Spleen (tissue), 13 donors: ENCODE results near the gene MAGEA2. TPM values are rescaled to one million over a fixed set of nuclear protein-coding genes. Genes with fewer than 3 reads are reported as not detected.
"Not testable (repeated sequence)": the region's sequence is repeated elsewhere in the genome, so short reads cannot be mapped to it uniquely, and the experiment has no call there.

Source experiments
- DNase-seq: peaks from one replicate; pipeline ENCODE4 v3.0.0-alpha.2; 2020
- H3K27ac ChIP-seq, 8 donors: fragments of 200-600 bp; sonication (generic) in 7 of 8; 1 replicate in 4 of 8; 2 replicates in 4 of 8; pipeline versions ENCODE4 v1.5.0 to v1.8.0; 2016 to 2021; ENCODE audit warnings: inconsistent platforms in 4 of 8, mild to moderate bottlenecking in 4 of 8, moderate library complexity in 1 of 8
- H3K27me3 ChIP-seq, 7 donors: fragments of 200-600 bp; sonication (generic) in 6 of 7; replicated peaks in 1 of 7; 1 replicate in 4 of 7; 2 replicates in 3 of 7; pipeline versions ENCODE4 v1.5.0 to v1.8.0; 2016 to 2021; ENCODE audit warnings: inconsistent platforms in 3 of 7, mild to moderate bottlenecking in 1 of 7
- H3K36me3 ChIP-seq, 6 donors: fragments of 200-600 bp; sonication (generic) in 5 of 6; 1 replicate in 4 of 6; 2 replicates in 2 of 6; pipeline versions ENCODE4 v1.5.0 to v1.8.0; 2016 to 2021; ENCODE audit warnings: inconsistent platforms in 2 of 6
- H3K4me1 ChIP-seq, 6 donors: fragments of 200-600 bp; sonication (generic) in 5 of 6; 1 replicate in 3 of 6; 2 replicates in 3 of 6; pipeline versions ENCODE4 v1.5.0 to v1.8.0; 2016 to 2021; ENCODE audit warnings: inconsistent platforms in 3 of 6
- H3K4me3 ChIP-seq, 8 donors: fragments of 200-600 bp; sonication (generic) in 7 of 8; 1 replicate in 4 of 8; 2 replicates in 4 of 8; pipeline versions ENCODE4 v1.5.0 to v1.8.0; 2016 to 2021; ENCODE audit warnings: inconsistent platforms in 4 of 8, mild to moderate bottlenecking in 4 of 8, moderate library complexity in 2 of 8
- H3K9me3 ChIP-seq, 8 donors: fragments of 200-600 bp; sonication (generic) in 7 of 8; 1 replicate in 4 of 8; 2 replicates in 4 of 8; pipeline versions ENCODE4 v1.5.0 to v1.8.0; 2016 to 2021; ENCODE audit warnings: inconsistent platforms in 4 of 8
- POLR2A ChIP-seq, 3 donors: fragments of 450-650 bp; IDR thresholded peaks; one replicate each; pipeline ENCODE4 v1.5.1; 2017; ENCODE audit warnings: antibody characterized with exemption in 3 of 3, mild to moderate bottlenecking in 1 of 3
- POLR2AphosphoS5 ChIP-seq, 3 donors: sonication (generic); formaldehyde crosslinking; IDR thresholded peaks; one replicate each; pipeline ENCODE4 v1.5.1; 2017; ENCODE audit warnings: antibody characterized with exemption in 3 of 3
- WGBS, 5 donors: extraction: QIAGEN DNeasy Blood & Tissue Kit in 3 of 5; methylation state at CpG; one replicate each; pipeline versions ENCODE4 v1.1.5 to v1.1.7; 2013 to 2018; 5-methylcytosine and 5-hydroxymethylcytosine counted together
- intact Hi-C: fragments of 100-400 bp; cut with DNase I; formaldehyde crosslinking; loops from one replicate; pipeline ENCODE4 v1.15.0; 2023; ENCODE audit warnings: low total_unique reads
- long read RNA-seq, 2 donors: transcript quantifications; one replicate each; lab custom pipeline, GENCODE V29; 2026
- polyA plus RNA-seq, 3 donors: library from polyadenylated mRNA; stranded (reverse); fragments of 200-250 nt; gene quantifications; one replicate each; pipeline ENCODE4 v1.2.1, GENCODE V29; 2013
- total RNA-seq, 7 donors: library from RNA; depleted of rRNA in 3 of 7; stranded (reverse); fragments of >200 nt in 3 of 7; fragmentation: NEBNext Ultra II Directional in 4 of 7; extraction: Animal tissue kit (Norgen Biotek cat#: 25700) in 4 of 7; gene quantifications; one replicate each; pipeline versions ENCODE4 v1.1.0 to v1.2.1, GENCODE V29; 2016 to 2021
- TF ChIP-seq, protein P1 (sequence below), 11 experiments: fragments of 200-600 bp in 7 of 11; fragments of 450-650 bp in 4 of 11; sonication (generic) in 4 of 11; IDR thresholded peaks in 8 of 11; conservative IDR thresholded peaks in 3 of 11; 1 replicate in 7 of 11; 2 replicates in 4 of 11; pipeline versions ENCODE4 v1.4.0 to v1.8.0; 2016 to 2021; ENCODE audit warnings: antibody characterized with exemption in 11 of 11, inconsistent platforms in 4 of 11, mild to moderate bottlenecking in 1 of 11
- donor health status: healthy with polysubstance abuse.
- donor health status: DM: no; HTN: no; CAD: no; lungs with moderate emphysema.
- donor health status: DM: no; HTN: no; CAD: no.
- donor health status: Bipolar disorder and iron deficiency.
- donor health status: healthy.
- donor health status: DM: no; HTN: no; CAD: no.
- donor health status: DM: yes; HTN: yes; CAD: no.

The MAGEA2 gene, protein sequence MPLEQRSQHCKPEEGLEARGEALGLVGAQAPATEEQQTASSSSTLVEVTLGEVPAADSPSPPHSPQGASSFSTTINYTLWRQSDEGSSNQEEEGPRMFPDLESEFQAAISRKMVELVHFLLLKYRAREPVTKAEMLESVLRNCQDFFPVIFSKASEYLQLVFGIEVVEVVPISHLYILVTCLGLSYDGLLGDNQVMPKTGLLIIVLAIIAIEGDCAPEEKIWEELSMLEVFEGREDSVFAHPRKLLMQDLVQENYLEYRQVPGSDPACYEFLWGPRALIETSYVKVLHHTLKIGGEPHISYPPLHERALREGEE
- not detected for total RNA-seq
- polyA plus RNA-seq = not detected
- long read RNA-seq, donor 1 = 0 reads
- long read RNA-seq, donor 2 = 0 reads

GRCh38 chrX:152753686-152754650 is at the start of gene MAGEA2:
Gene MAGEA2 (minus strand): TSS chrX:152753842. CDS start chrX:152751363, 2,479 bp downstream.
- no CpG with 5 or more reads among the region's 35 CpGs for WGBS, 5 donors
- H3K4me1 ChIP-seq, intact Hi-C loops, DNase-seq, H3K9me3 ChIP-seq, H3K27ac ChIP-seq, H3K36me3 ChIP-seq, H3K4me3 ChIP-seq, H3K27me3 ChIP-seq: not testable (repeated sequence)

- Histone ChIP-seq H3K4me1 (no peaks in the 10 kb centered on the region), H3K36me3 (no peaks in the 10 kb centered on the region), H3K9me3 (no peaks in the 10 kb centered on the region), H3K27me3 (peaks cover 0 to 13% (median 0%) of the 10 kb centered on the region in 7 donors), H3K27ac (no peak overlapping the region), H3K4me3 (no peak overlapping the region)
- 64 to 100% (median 82%) methylated on average over 1 of the region's 1 CpG for WGBS, 5 donors
- TF ChIP-seq, protein P1, sequence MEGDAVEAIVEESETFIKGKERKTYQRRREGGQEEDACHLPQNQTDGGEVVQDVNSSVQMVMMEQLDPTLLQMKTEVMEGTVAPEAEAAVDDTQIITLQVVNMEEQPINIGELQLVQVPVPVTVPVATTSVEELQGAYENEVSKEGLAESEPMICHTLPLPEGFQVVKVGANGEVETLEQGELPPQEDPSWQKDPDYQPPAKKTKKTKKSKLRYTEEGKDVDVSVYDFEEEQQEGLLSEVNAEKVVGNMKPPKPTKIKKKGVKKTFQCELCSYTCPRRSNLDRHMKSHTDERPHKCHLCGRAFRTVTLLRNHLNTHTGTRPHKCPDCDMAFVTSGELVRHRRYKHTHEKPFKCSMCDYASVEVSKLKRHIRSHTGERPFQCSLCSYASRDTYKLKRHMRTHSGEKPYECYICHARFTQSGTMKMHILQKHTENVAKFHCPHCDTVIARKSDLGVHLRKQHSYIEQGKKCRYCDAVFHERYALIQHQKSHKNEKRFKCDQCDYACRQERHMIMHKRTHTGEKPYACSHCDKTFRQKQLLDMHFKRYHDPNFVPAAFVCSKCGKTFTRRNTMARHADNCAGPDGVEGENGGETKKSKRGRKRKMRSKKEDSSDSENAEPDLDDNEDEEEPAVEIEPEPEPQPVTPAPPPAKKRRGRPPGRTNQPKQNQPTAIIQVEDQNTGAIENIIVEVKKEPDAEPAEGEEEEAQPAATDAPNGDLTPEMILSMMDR (IDR thresholded peaks at IDR 0.05 in 8 of 11, conservative IDR thresholded peaks at IDR 0.05 in 3 of 11) = no peak
- TF ChIP-seq POLR2A (IDR thresholded peaks at IDR 0.05) = no peak
- no peak for TF ChIP-seq POLR2AphosphoS5 (IDR thresholded peaks at IDR 0.05)
- intact Hi-C loops = no loop called here
- DNase-seq = no peak
Observed at GRCh38 chrX:152798945-152799344, 45.3 kb upstream of the MAGEA2 start.

- DNase-seq, H3K9me3 ChIP-seq, H3K36me3 ChIP-seq, H3K4me3 ChIP-seq, H3K27ac ChIP-seq, H3K27me3 ChIP-seq, intact Hi-C loops, H3K4me1 ChIP-seq: not testable (repeated sequence)
- WGBS, 5 donors = no CpG with 5 or more reads among the region's 3 CpGs
Observed at GRCh38 chrX:152787062-152787461, 33.4 kb upstream of the MAGEA2 start.

DNA sequence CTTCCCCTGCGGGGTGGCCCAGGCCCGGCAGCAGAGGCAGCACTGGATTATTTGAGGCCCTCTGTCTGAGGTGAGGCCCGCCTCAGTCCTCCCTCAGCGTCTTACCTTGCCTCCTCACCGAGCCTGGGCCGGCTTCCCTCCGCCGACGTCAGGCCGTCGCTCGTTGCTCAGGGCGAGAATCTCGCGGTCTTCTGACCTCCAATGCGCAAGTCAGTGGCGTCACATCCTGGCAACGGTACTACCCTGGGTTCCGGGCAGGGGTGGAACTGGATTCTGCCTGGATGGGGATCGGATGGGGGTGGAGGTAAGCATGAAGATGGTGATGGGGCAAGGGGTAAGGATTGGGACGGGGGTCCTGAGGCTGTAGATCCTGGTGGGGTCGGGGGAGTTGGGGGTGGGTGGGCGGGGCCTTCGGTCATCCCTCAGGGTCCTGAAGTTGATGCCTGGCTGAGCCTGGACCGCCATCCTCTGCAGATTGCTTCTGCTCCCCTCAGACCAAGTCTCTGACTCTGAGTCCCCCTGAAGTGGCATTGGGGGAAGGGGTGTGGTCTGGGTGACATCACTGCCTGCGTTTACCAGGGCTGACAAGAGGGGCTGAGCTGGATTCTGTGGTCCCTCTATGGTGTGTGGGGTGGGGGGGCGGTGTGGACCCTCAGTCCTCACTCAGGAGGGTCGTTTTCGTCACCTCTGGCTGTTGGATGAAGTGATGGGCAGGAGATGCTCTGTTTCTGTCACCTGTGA is 16.1 kb upstream of the MAGEA2 start, which contains the start of gene MAGEA6:
Gene MAGEA6, minus strand, starts transcription at position 141 of the 741 bp plus-strand sequence. CDS start 2,039 bp downstream, outside the sequence.
- 82% methylated on average over 3 of the region's 29 CpGs; no CpG with 5 or more reads in 4 of the 5 donors for WGBS, 5 donors
- H3K36me3 ChIP-seq, H3K27me3 ChIP-seq, DNase-seq, H3K9me3 ChIP-seq, H3K27ac ChIP-seq, intact Hi-C loops, H3K4me3 ChIP-seq, H3K4me1 ChIP-seq: not testable (repeated sequence)

DNA sequence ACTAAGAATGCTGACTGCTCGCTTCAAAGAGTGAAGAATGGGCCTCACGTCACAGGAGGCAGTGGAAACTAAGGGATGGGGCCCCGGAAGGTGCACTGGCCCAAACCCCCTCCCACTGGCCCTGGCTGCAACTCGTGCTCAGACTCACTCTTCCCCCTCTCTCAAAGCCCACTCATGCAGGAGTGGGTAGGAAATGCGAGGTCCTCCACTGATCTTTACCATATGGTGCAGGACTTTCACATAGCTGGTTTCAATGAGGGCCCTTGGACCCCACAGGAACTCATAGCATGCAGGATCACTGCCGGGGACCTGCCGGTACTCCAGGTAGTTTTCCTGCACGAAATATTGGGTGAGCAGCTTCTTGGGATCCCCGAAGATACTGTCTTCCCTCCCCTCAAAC is 12.9 kb upstream of the MAGEA2 start:
- DNase-seq, H3K27me3 ChIP-seq, H3K27ac ChIP-seq, intact Hi-C loops, H3K4me3 ChIP-seq, H3K4me1 ChIP-seq, H3K36me3 ChIP-seq, H3K9me3 ChIP-seq: not testable (repeated sequence)
- WGBS, 5 donors = 69 to 90% (median 74%) methylated on average over 3 to 9 of the region's 9 CpGs

- H3K9me3 ChIP-seq, H3K27ac ChIP-seq, intact Hi-C loops, H3K36me3 ChIP-seq, DNase-seq, H3K27me3 ChIP-seq, H3K4me3 ChIP-seq, H3K4me1 ChIP-seq: not testable (repeated sequence)
- 63 to 93% (median 90%) methylated on average over 2 to 4 of the region's 7 CpGs; no CpG with 5 or more reads in 2 of the 5 donors for WGBS, 5 donors
Observed at GRCh38 chrX:152761582-152761981, 7.9 kb upstream of the MAGEA2 start.

- H3K4me3 ChIP-seq, H3K27ac ChIP-seq, DNase-seq, H3K9me3 ChIP-seq, H3K36me3 ChIP-seq, intact Hi-C loops, H3K4me1 ChIP-seq, H3K27me3 ChIP-seq: not testable (repeated sequence)
- WGBS, 5 donors = 70 to 90% (median 80%) methylated on average over 3 to 5 of the region's 7 CpGs; no CpG with 5 or more reads in 1 of the 5 donors
Observed at GRCh38 chrX:152759544-152759943, 5.9 kb upstream of the MAGEA2 start.

GRCh38 chrX:152758918-152759317 is 5.3 kb upstream of the MAGEA2 start, which contains the start of gene CSAG3:
Gene CSAG3 (plus strand): TSS chrX:152759218.
- H3K27me3 ChIP-seq, intact Hi-C loops, H3K27ac ChIP-seq, H3K4me1 ChIP-seq, H3K9me3 ChIP-seq, H3K36me3 ChIP-seq, DNase-seq, H3K4me3 ChIP-seq: not testable (repeated sequence)
- no CpG with 5 or more reads among the region's 2 CpGs for WGBS, 5 donors

DNA sequence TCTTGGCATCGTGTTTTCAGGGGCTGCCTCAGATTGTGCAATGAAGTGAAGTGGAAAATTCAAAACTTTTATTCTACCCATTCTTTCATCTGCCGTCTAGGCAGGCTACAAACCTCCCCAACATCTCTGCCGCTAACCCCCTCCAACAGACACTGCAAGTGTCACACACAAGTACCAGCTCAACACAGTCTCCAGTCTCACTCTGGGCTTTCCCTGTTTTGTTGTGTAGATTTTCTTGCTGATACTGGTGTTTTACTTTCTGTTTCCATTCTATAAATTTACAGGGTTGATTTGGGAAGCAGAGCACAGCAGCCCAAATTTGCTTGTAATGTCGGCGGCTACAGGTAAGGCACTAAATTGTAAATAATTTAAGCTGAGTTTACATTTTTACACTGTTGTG is 1.2 kb upstream of the MAGEA2 start:
- H3K27ac ChIP-seq, H3K9me3 ChIP-seq, H3K4me3 ChIP-seq, DNase-seq, H3K36me3 ChIP-seq, H3K4me1 ChIP-seq, intact Hi-C loops, H3K27me3 ChIP-seq: not testable (repeated sequence)
- WGBS, 5 donors = no CpG with 5 or more reads among the region's 5 CpGs
